Fibroblast of villous mesenchyme (primary cell): ENCODE data around the gene MYBPH. TPM values are rescaled to one million over a fixed set of nuclear protein-coding genes. Genes with fewer than 3 reads are reported as not detected.

Source experiments
- DNase-seq: peaks from one replicate; pipeline ENCODE4 v3.0.0-alpha.2; 2010; ENCODE audit warnings: low read depth
- H3K4me3 ChIP-seq: 2 replicates; pipeline ENCODE4 v1.5.1; 2011; ENCODE audit warnings: low read depth, mild to moderate bottlenecking, low read length
- CTCF ChIP-seq: IDR thresholded peaks from 2 replicates; pipeline ENCODE4 v1.5.1; 2012; ENCODE audit warnings: low read depth, mild to moderate bottlenecking, low read length; ENCODE audit not compliant: insufficient read depth
- total RNA-seq: library from RNA; depleted of rRNA; stranded (reverse); fragments of >200 nt; gene quantifications from 2 replicates; pipeline ENCODE4 v1.2.3, GENCODE V29; 2012

MYBPH gene
- total RNA-seq, 1 donor = 0.43 TPM

- DNase-seq = no peak
- H3K4me3 ChIP-seq = no peak overlapping the region
- no peak for TF ChIP-seq CTCF
These were observed 17.2 kb downstream of the MYBPH start for GRCh38 chr1:203158423-203158822.

- no peak for DNase-seq
These were observed 19.3 kb downstream of the MYBPH start for GRCh38 chr1:203156280-203156679.

DNA sequence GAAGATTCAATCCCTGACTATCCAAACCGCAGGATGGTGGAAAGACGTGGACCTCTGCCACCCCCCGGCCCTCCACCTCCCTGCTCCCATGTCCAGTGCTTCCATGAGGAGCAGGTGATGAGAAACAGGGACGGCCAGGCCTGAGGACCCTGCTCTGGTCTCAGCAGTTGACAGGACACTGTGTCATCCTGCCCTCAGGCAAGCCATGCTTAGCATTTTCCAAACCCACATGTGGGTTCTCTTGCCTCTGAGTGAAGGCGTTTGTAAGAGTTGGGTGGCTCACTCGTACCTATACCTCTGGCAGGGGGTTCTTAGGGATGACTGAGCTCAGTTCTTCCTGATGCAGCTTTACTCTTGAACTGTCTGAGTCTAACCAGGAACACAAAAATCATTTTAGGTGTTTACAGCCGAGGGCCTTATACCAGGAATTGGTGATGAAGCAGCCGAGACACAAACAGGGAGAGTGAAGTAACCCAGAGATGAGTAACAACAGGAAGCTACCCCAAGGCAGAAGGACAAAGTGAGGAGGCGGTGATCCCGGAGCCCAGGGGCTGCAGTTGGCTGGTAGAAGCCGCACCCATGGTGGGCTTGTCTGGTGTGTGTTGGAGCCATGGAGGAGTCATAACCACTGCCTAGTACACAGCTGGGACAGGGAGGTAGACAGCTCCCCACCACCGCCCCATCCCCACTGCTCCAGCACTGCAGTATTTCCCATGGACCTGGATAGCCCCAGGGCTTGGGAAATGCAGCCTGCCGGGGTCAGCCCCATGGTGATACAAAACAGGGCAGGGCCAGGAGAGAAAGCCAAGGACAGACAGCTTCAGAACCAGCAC, 21.4 kb downstream of the MYBPH start:
- H3K4me3 ChIP-seq = no peak overlapping the region
- peak; percentile 61 for DNase-seq

More at GRCh38 chr1:203156280-203156679, 19.3 kb downstream of the MYBPH start:
- no peak overlapping the region for H3K4me3 ChIP-seq
- TF ChIP-seq CTCF = no peak

GRCh38 chr1:203153051-203153988, 22.3 kb downstream of the MYBPH start:
- H3K4me3 ChIP-seq = no peak overlapping the region
- no peak for TF ChIP-seq CTCF
- peak; percentile 43 for DNase-seq

More for the DNA sequence above, 21.4 kb downstream of the MYBPH start:
- TF ChIP-seq CTCF = no peak

- DNase-seq = peak; percentile 54
- no peak for TF ChIP-seq CTCF
- H3K4me3 ChIP-seq = no peak overlapping the region
These were observed 23.2 kb downstream of the MYBPH start for GRCh38 chr1:203152158-203153034.

GRCh38 chr1:203151362-203152157, 24.1 kb downstream of the MYBPH start:
- no peak for DNase-seq
- no peak overlapping the region for H3K4me3 ChIP-seq
- TF ChIP-seq CTCF = no peak
